Neural cell (in vitro differentiated cells): ENCODE measurements around the gene LAIR1. TPM values are rescaled to one million over a fixed set of nuclear protein-coding genes. Genes with fewer than 3 reads are reported as not detected.
A peak's percentile ranks its signal among the peaks of the same experiment; 100 is the strongest.

ENCODE experiments used
- H2AFZ ChIP-seq: fragments of 200-600, 300-800 bp; sonication (generic), shearing (Covaris generic); 2 replicates; pipeline ENCODE4 v1.6.0; 2014; ENCODE audit warnings: low read depth, mild to moderate bottlenecking, antibody characterized with exemption, low read length, moderate library complexity
- H3F3A ChIP-seq: fragments of 200-600 bp; shearing (Covaris generic); 2 replicates; pipeline ENCODE4 v1.6.1; 2016; ENCODE audit warnings: mild to moderate bottlenecking, moderate library complexity, mixed read lengths, antibody characterized with exemption, low read length; ENCODE audit not compliant: insufficient read depth, poor library complexity, severe bottlenecking
- H3K27ac ChIP-seq: fragments of 200-600, 300-800 bp; sonication (generic), shearing (Covaris generic); 2 replicates; pipeline ENCODE4 v1.5.1; 2014; ENCODE audit warnings: mild to moderate bottlenecking, low read length, moderate library complexity
- H3K27me3 ChIP-seq: fragments of 300-800, 200-600 bp; sonication (generic), shearing (Covaris generic); 2 replicates; pipeline ENCODE4 v1.6.0; 2014; ENCODE audit warnings: mild to moderate bottlenecking, low read depth, low read length, moderate library complexity; ENCODE audit not compliant: insufficient read depth
- H3K36me3 ChIP-seq: fragments of 300-800, 200-600 bp; sonication (generic), shearing (Covaris generic); 2 replicates; pipeline ENCODE4 v1.5.1; 2014; ENCODE audit warnings: mild to moderate bottlenecking, antibody characterized with exemption, low read length, moderate library complexity; ENCODE audit not compliant: insufficient read depth
- H3K4me2 ChIP-seq: fragments of 300-800, 200-600 bp; sonication (generic), shearing (Covaris generic); 2 replicates; pipeline ENCODE4 v1.6.0; 2014; ENCODE audit warnings: mild to moderate bottlenecking, low read length
- H3K4me3 ChIP-seq: fragments of 300-800, 200-600 bp; sonication (generic), shearing (Covaris generic); 2 replicates; pipeline ENCODE4 v1.5.1; 2014; ENCODE audit warnings: mild to moderate bottlenecking, low read length, moderate library complexity
- H3K79me2 ChIP-seq: fragments of 200-600 bp; shearing (Covaris generic); replicated peaks from 2 replicates; pipeline ENCODE4 v1.6.0; 2014; ENCODE audit warnings: mild to moderate bottlenecking, low read length, moderate library complexity; ENCODE audit not compliant: insufficient read depth
- H3K9ac ChIP-seq: fragments of 300-800, 200-600 bp; sonication (generic), shearing (Covaris generic); 2 replicates; pipeline ENCODE4 v1.6.1; 2016; ENCODE audit warnings: mild to moderate bottlenecking, low read length, mixed read lengths
- H3K9me2 ChIP-seq: fragments of 200-600 bp; shearing (Covaris generic); 2 replicates; pipeline ENCODE4 v1.6.1; 2016; ENCODE audit warnings: mild to moderate bottlenecking, low read length, mixed read lengths; ENCODE audit not compliant: insufficient read depth
- H3K9me3 ChIP-seq: fragments of 200-600, 300-800 bp; sonication (generic), shearing (Covaris generic); 2 replicates; pipeline ENCODE4 v1.6.1; 2016; ENCODE audit warnings: mild to moderate bottlenecking, mixed run types, low read length, moderate library complexity, mixed read lengths
- H4K20me1 ChIP-seq: fragments of 200-600 bp; shearing (Covaris generic); 2 replicates; pipeline ENCODE4 v1.6.1; 2016; ENCODE audit warnings: mild to moderate bottlenecking, mixed run types; ENCODE audit not compliant: insufficient read depth
- EP300 ChIP-seq: fragments of 450-650 bp; conservative IDR thresholded peaks from 2 replicates; pipeline ENCODE4 v1.6.1; 2014; ENCODE audit warnings: antibody characterized with exemption, mild to moderate bottlenecking, moderate library complexity; ENCODE audit not compliant: poor library complexity, severe bottlenecking
- EZH2 ChIP-seq: fragments of 200-600, 300-800 bp; shearing (Covaris generic), sonication (generic); IDR thresholded peaks from 2 replicates; pipeline ENCODE4 v1.6.1; 2014; ENCODE audit warnings: antibody characterized with exemption, low read length, borderline replicate concordance, mild to moderate bottlenecking; ENCODE audit not compliant: insufficient read depth, poor library complexity, severe bottlenecking
- MXI1 ChIP-seq: fragments of 450-650 bp; conservative IDR thresholded peaks from 2 replicates; pipeline ENCODE4 v1.6.1; 2014; ENCODE audit warnings: antibody characterized with exemption, mild to moderate bottlenecking; ENCODE audit not compliant: poor library complexity, severe bottlenecking
- RAD21 ChIP-seq: fragments of 450-650 bp; conservative IDR thresholded peaks from 2 replicates; pipeline ENCODE4 v1.6.1; 2014; ENCODE audit warnings: antibody characterized with exemption, mild to moderate bottlenecking, moderate library complexity
- TAF1 ChIP-seq: IDR thresholded peaks from 2 replicates; pipeline ENCODE4 v1.6.1; 2012; ENCODE audit warnings: low read depth
- polyA plus RNA-seq: library from polyadenylated mRNA; depleted of rRNA; stranded (reverse); fragments of >200 nt; gene quantifications from 2 replicates; pipeline ENCODE4 v1.2.3, GENCODE V29; 2014
- TF ChIP-seq, protein P1 (sequence below): fragments of 450-650 bp; IDR thresholded peaks from 2 replicates; pipeline ENCODE4 v1.5.1; 2014; ENCODE audit warnings: antibody characterized with exemption, mild to moderate bottlenecking, moderate library complexity; ENCODE audit not compliant: poor library complexity, severe bottlenecking
- TF ChIP-seq, protein P2 (sequence below): IDR thresholded peaks from 2 replicates; pipeline ENCODE4 v1.6.1; 2012; ENCODE audit warnings: borderline replicate concordance

Gene LAIR1
- polyA plus RNA-seq, 1 donor from 2014 or later, result not detected

DNA sequence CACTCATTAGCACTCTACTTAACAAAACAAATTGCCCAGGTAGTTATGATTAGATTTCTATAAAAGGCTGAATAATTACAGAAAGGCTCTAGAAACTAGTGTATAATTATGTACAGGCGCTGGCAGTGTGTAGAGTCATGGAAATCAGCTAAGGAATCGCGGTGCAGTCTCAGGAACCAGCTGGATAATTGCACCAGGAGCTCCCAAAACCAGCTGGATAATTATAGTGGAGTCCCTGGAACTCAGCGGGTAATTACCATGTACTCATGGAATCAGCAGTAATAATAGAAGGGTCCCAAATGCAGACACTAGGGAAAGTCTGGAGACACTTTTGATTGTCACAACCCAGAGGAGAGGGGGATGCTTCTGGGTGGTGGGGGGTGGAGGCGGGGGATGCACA lies 27.4 kb upstream of the LAIR1 start:
- Histone ChIP-seq H3K9me2 (no peaks in the 10 kb centered on the region), H3K9ac (no peak overlapping the region), H3F3A (no peaks in the 10 kb centered on the region), H2AFZ (no peak overlapping the region), H3K9me3 (no peaks in the 10 kb centered on the region), H3K4me2 (no peak overlapping the region), H3K4me3 (no peak overlapping the region), H3K27me3 (no peaks in the 10 kb centered on the region), H3K36me3 (no peaks in the 10 kb centered on the region), H3K27ac (no peak overlapping the region), H3K79me2 (no peaks in the 10 kb centered on the region), H4K20me1 (no peaks in the 10 kb centered on the region)
- TF ChIP-seq EZH2, result no peak
- no peak for TF ChIP-seq TAF1
- no peak for TF ChIP-seq EP300
- TF ChIP-seq, protein P1, sequence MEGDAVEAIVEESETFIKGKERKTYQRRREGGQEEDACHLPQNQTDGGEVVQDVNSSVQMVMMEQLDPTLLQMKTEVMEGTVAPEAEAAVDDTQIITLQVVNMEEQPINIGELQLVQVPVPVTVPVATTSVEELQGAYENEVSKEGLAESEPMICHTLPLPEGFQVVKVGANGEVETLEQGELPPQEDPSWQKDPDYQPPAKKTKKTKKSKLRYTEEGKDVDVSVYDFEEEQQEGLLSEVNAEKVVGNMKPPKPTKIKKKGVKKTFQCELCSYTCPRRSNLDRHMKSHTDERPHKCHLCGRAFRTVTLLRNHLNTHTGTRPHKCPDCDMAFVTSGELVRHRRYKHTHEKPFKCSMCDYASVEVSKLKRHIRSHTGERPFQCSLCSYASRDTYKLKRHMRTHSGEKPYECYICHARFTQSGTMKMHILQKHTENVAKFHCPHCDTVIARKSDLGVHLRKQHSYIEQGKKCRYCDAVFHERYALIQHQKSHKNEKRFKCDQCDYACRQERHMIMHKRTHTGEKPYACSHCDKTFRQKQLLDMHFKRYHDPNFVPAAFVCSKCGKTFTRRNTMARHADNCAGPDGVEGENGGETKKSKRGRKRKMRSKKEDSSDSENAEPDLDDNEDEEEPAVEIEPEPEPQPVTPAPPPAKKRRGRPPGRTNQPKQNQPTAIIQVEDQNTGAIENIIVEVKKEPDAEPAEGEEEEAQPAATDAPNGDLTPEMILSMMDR, result no peak
- no peak for TF ChIP-seq MXI1
- TF ChIP-seq, protein P2, sequence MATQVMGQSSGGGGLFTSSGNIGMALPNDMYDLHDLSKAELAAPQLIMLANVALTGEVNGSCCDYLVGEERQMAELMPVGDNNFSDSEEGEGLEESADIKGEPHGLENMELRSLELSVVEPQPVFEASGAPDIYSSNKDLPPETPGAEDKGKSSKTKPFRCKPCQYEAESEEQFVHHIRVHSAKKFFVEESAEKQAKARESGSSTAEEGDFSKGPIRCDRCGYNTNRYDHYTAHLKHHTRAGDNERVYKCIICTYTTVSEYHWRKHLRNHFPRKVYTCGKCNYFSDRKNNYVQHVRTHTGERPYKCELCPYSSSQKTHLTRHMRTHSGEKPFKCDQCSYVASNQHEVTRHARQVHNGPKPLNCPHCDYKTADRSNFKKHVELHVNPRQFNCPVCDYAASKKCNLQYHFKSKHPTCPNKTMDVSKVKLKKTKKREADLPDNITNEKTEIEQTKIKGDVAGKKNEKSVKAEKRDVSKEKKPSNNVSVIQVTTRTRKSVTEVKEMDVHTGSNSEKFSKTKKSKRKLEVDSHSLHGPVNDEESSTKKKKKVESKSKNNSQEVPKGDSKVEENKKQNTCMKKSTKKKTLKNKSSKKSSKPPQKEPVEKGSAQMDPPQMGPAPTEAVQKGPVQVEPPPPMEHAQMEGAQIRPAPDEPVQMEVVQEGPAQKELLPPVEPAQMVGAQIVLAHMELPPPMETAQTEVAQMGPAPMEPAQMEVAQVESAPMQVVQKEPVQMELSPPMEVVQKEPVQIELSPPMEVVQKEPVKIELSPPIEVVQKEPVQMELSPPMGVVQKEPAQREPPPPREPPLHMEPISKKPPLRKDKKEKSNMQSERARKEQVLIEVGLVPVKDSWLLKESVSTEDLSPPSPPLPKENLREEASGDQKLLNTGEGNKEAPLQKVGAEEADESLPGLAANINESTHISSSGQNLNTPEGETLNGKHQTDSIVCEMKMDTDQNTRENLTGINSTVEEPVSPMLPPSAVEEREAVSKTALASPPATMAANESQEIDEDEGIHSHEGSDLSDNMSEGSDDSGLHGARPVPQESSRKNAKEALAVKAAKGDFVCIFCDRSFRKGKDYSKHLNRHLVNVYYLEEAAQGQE, result no peak

DNA sequence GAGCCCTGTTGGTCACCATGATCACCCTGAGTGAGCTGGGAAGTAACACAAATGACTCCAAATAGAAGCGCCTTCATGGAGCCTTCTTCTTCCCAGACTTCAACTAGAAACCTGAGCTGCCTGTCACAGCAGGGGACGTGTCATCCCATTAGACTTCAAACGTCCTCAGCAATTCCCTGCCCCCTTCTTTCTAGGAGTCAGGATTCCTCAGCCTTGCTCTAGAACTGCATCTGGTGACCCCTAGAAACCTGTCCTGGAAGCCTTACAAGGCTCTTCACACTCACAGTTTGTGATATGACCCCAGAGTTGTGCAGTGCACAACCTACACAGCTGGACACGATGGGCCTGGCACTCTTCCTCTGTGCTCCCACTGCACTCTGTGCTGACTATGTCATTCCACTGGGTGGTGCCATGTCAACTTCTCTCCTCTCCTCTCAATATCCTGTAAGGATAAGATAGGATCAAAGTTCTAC lies 26.9 kb upstream of the LAIR1 start:
- Histone ChIP-seq H4K20me1 (no peaks in the 10 kb centered on the region), H3K9me2 (no peaks in the 10 kb centered on the region), H3K4me3 (no peak overlapping the region), H3K27ac (no peak overlapping the region), H3F3A (no peaks in the 10 kb centered on the region), H3K9ac (peak overlapping the region; percentile 23), H3K36me3 (no peaks in the 10 kb centered on the region), H3K79me2 (no peaks in the 10 kb centered on the region), H3K27me3 (no peaks in the 10 kb centered on the region), H3K4me2 (no peak overlapping the region), H3K9me3 (no peaks in the 10 kb centered on the region), H2AFZ (no peak overlapping the region)
- no peak for TF ChIP-seq RAD21
- TF ChIP-seq, protein P1, result peak; percentile 11
